Natural killer cell (primary cell): Measurements from ENCODE around the gene TMEM108. TPM values are rescaled to one million over a fixed set of nuclear protein-coding genes. Genes with fewer than 3 reads are reported as not detected.

Experiments used
- ATAC-seq, 3 donors: fragments of 150-1000 bp in 2 of 3; fragments of 200-7000 bp in 1 of 3; cut with Tn5 transposase; 1 replicate in 1 of 3; 2 replicates in 2 of 3; pipeline ENCODE4 v1.10.0; 2021; ENCODE audit warnings: mild to moderate bottlenecking in 2 of 3, moderate library complexity in 2 of 3
- DNase-seq, 2 donors: peaks; one replicate each; pipeline versions ENCODE4 v3.0.0 to v3.0.0-alpha.2; 2013 to 2021; ENCODE audit warnings: mixed read lengths in 1 of 2
- H3K27ac ChIP-seq: one replicate; pipeline ENCODE4 v1.5.1; 2013; ENCODE audit warnings: mild to moderate bottlenecking, low read length
- H3K27me3 ChIP-seq: one replicate; pipeline ENCODE4 v1.6.1; 2013; ENCODE audit warnings: low read length; ENCODE audit not compliant: control insufficient read depth, insufficient read depth
- H3K36me3 ChIP-seq: one replicate; pipeline ENCODE4 v1.6.1; 2013; ENCODE audit warnings: low read length; ENCODE audit not compliant: control insufficient read depth, insufficient read depth
- H3K4me1 ChIP-seq: one replicate; pipeline ENCODE4 v1.6.1; 2013; ENCODE audit warnings: low read length; ENCODE audit not compliant: control insufficient read depth, insufficient read depth
- H3K4me3 ChIP-seq: one replicate; pipeline ENCODE4 v1.5.1; 2013; ENCODE audit warnings: low read length
- H3K9me3 ChIP-seq: one replicate; pipeline ENCODE4 v1.6.1; 2013; ENCODE audit warnings: low read length; ENCODE audit not compliant: control insufficient read depth, insufficient read depth
- H3K27ac Mint-ChIP-seq, 2 donors: one replicate each; pipeline ENCODE4 v1.8.0; 2022; ENCODE audit warnings: mild to moderate bottlenecking in 2 of 2, mixed read lengths in 2 of 2, moderate library complexity in 1 of 2
- H3K27me3 Mint-ChIP-seq, 2 donors: one replicate each; pipeline ENCODE4 v1.8.0; 2022; ENCODE audit warnings: low read depth in 2 of 2, mixed read lengths in 2 of 2
- H3K36me3 Mint-ChIP-seq: one replicate; pipeline ENCODE4 v1.8.0; 2022; ENCODE audit warnings: mixed read lengths
- H3K4me1 Mint-ChIP-seq, 2 donors: one replicate each; pipeline ENCODE4 v1.8.0; 2022; ENCODE audit warnings: mixed read lengths in 2 of 2
- H3K4me3 Mint-ChIP-seq: one replicate; pipeline ENCODE4 v1.8.0; 2022; ENCODE audit warnings: mild to moderate bottlenecking, moderate library complexity, mixed read lengths
- H3K9me3 Mint-ChIP-seq, 2 donors: one replicate each; pipeline ENCODE4 v1.8.0; 2022; ENCODE audit warnings: mixed read lengths in 2 of 2
- WGBS: methylation state at CpG from one replicate; pipeline ENCODE4 v1.1.7; 2013; ENCODE audit warnings: missing lambda C conversion rate; ENCODE audit not compliant: insufficient coverage; 5-methylcytosine and 5-hydroxymethylcytosine counted together
- intact Hi-C: fragments of 100-400 bp; cut with micrococcal nuclease; formaldehyde crosslinking; loops from one replicate; pipeline ENCODE4 v1.14.2; 2022
- total RNA-seq, 4 donors: library from RNA; stranded (reverse); fragments of 120-200 nt in 1 of 4; gene quantifications; one replicate each; pipeline versions ENCODE4 v1.2.3 to v1.2.4, GENCODE V29; 2013 to 2022
- TF ChIP-seq, protein P1 (sequence below): fragments of 200-600 bp; IDR thresholded peaks from one replicate; pipeline ENCODE4 v1.8.0; 2022; ENCODE audit warnings: antibody characterized with exemption

TMEM108 gene
- total RNA-seq, 3 donors from 2014 or later (not counting 1 experiment from before 2014, with no cell fraction given) = not detected

DNA sequence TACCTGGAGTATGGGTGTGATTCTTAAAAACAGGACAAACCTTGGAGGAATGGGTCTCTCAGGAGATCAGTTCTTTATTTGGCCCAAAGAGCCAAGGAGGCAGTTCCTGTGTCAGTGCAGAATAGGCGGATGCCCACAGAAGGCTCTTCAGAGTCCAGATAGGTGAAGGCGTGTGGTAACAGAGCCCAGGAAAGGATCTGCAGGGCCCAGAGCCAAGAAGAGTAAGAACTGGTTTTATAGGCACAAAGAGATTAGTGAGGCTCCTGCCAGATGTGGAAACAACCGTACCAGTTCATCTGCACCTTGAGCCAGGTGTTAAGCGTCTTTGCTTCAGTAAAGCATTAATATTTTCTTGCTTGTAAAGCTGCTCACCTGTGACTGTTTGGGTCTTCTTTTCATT is 221.6 kb downstream of the TMEM108 start:
- ATAC-seq (no peak), DNase-seq (no peak)
- no peak overlapping the region for H3K4me3 ChIP-seq
- WGBS = 92% methylated on average over 4 of the region's 4 CpGs
- no peaks in the 10 kb centered on the region for H3K36me3 ChIP-seq
- Mint-ChIP-seq H3K27ac (no peak overlapping the region), H3K4me1 (no peaks in the 10 kb centered on the region), H3K9me3 (peaks cover 0 to 4% of the 10 kb centered on the region in 2 donors), H3K4me3 (no peak overlapping the region), H3K27me3 (no peaks in the 10 kb centered on the region), H3K36me3 (no peaks in the 10 kb centered on the region)
- H3K9me3 ChIP-seq = no peaks in the 10 kb centered on the region
- TF ChIP-seq, protein P1, sequence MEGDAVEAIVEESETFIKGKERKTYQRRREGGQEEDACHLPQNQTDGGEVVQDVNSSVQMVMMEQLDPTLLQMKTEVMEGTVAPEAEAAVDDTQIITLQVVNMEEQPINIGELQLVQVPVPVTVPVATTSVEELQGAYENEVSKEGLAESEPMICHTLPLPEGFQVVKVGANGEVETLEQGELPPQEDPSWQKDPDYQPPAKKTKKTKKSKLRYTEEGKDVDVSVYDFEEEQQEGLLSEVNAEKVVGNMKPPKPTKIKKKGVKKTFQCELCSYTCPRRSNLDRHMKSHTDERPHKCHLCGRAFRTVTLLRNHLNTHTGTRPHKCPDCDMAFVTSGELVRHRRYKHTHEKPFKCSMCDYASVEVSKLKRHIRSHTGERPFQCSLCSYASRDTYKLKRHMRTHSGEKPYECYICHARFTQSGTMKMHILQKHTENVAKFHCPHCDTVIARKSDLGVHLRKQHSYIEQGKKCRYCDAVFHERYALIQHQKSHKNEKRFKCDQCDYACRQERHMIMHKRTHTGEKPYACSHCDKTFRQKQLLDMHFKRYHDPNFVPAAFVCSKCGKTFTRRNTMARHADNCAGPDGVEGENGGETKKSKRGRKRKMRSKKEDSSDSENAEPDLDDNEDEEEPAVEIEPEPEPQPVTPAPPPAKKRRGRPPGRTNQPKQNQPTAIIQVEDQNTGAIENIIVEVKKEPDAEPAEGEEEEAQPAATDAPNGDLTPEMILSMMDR = no peak
- H3K27me3 ChIP-seq = no peaks in the 10 kb centered on the region
- intact Hi-C loops = no loop called here
- no peaks in the 10 kb centered on the region for H3K4me1 ChIP-seq
- H3K27ac ChIP-seq = no peak overlapping the region

DNA sequence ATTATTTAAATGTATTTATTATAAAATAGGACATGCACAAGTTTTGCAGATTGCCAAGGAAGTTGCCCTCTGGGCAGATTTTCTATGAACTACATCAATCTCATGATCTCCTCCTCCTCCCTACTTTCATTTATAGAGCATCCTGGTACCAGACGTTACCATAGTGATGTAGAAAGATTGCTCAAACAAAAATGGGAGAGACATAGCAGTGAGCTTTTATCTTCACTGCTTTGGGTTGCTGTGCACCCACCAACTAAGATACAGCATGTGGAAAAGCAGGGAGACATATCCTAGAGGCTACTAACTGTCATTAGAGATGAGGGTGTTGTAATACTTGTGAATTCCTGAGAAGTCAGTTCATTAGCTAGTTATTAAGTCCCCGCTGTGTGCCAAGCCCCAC is 224.1 kb downstream of the TMEM108 start:
- intact Hi-C loops = no loop called here
- WGBS = 100% methylated on average over 2 of the region's 2 CpGs
- Mint-ChIP-seq H3K27me3 (no peaks in the 10 kb centered on the region), H3K4me3 (no peak overlapping the region), H3K27ac (no peak overlapping the region), H3K4me1 (no peaks in the 10 kb centered on the region), H3K9me3 (no peaks in the 10 kb centered on the region), H3K36me3 (no peaks in the 10 kb centered on the region)
- ATAC-seq (no peak), DNase-seq (no peak)
- Histone ChIP-seq H3K9me3 (no peaks in the 10 kb centered on the region), H3K4me1 (no peaks in the 10 kb centered on the region), H3K27me3 (no peaks in the 10 kb centered on the region), H3K27ac (no peak overlapping the region), H3K36me3 (no peaks in the 10 kb centered on the region), H3K4me3 (no peak overlapping the region)
- TF ChIP-seq, protein P1 = no peak

DNA sequence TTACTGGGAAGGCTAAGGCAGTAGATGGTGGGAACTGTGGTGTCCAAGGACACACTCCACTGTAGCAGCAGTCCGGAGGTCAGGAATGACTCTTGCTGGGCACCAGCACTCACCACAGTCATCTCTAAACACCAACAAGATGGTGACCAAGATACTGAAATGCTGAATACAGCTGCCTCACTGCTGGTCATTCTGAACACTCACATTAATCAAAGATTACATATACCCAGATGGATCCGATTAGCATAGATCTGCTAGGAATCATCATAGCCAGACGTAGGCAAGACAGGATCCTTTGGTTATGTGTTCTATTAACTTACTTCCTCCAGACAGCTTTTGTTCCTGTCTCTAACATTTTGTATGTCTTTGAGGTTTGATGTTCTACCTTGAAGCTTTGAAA is 226.7 kb downstream of the TMEM108 start:
- WGBS = 68% methylated on average over 3 of the region's 3 CpGs
- intact Hi-C loops = no loop called here
- H3K27ac ChIP-seq = no peak overlapping the region
- no peaks in the 10 kb centered on the region for H3K9me3 ChIP-seq
- no peak for DNase-seq
- TF ChIP-seq, protein P1 = no peak
- Mint-ChIP-seq H3K27me3 (no peaks in the 10 kb centered on the region), H3K9me3 (no peaks in the 10 kb centered on the region), H3K4me3 (no peak overlapping the region), H3K4me1 (no peaks in the 10 kb centered on the region), H3K27ac (no peak overlapping the region), H3K36me3 (no peaks in the 10 kb centered on the region)
- ATAC-seq = no peak
- H3K4me3 ChIP-seq = no peak overlapping the region
- no peaks in the 10 kb centered on the region for H3K36me3 ChIP-seq
- no peaks in the 10 kb centered on the region for H3K4me1 ChIP-seq
- H3K27me3 ChIP-seq = no peaks in the 10 kb centered on the region

DNA sequence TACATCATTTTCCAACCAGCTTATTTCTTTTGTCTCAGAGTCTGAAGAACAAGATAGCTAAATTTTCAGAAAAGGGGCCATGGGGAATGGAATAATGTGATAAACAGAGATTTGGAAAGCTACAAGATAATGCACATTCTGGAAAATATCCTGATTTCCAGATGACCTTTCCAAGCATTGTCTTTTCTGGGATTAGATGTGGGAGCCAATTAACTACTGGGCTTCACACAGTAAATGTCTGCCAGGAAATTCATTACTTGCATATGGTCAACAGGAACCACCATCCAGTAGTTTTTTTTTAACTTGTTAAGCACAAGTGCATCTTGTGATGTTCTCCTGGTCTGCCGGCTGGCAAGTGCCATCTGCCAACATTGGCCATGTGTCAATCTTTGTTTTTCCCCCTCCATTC is 230.5 kb downstream of the TMEM108 start:
- no peak overlapping the region for H3K4me3 Mint-ChIP-seq
- TF ChIP-seq, protein P1 = no peak
- Histone ChIP-seq H3K27ac (no peak overlapping the region), H3K4me3 (no peak overlapping the region), H3K9me3 (no peaks in the 10 kb centered on the region), H3K4me1 (no peaks in the 10 kb centered on the region), H3K27me3 (no peaks in the 10 kb centered on the region), H3K36me3 (no peaks in the 10 kb centered on the region)
- WGBS = 87% methylated on average over 1 of the region's 1 CpG
- H3K36me3 Mint-ChIP-seq = no peaks in the 10 kb centered on the region
- no peaks in the 10 kb centered on the region for H3K4me1 Mint-ChIP-seq
- intact Hi-C loops = no loop called here
- H3K9me3 Mint-ChIP-seq = no peaks in the 10 kb centered on the region
- H3K27me3 Mint-ChIP-seq = no peaks in the 10 kb centered on the region
- DNase-seq (no peak), ATAC-seq (no peak)
- H3K27ac Mint-ChIP-seq = no peak overlapping the region
